ENCODE data around the gene AIF1. TPM values are rescaled to one million over a fixed set of nuclear protein-coding genes. Genes with fewer than 3 reads are reported as not detected.
A peak's percentile ranks its signal among the peaks of the same experiment; 100 is the strongest.
"Not testable (repeated sequence)": the region's sequence is repeated elsewhere in the genome, so short reads cannot be mapped to it uniquely, and the experiment has no call there.

Gene AIF1
- total RNA-seq, 1 donor from 2014 or later: 23.8 TPM

- peak; percentile 69 for DNase-seq
These were observed 34.1 kb upstream of the AIF1 start for GRCh38 chr6:31580807-31581433.

- no peak for DNase-seq
These were observed 33.4 kb upstream of the AIF1 start for GRCh38 chr6:31581434-31582229.

DNA sequence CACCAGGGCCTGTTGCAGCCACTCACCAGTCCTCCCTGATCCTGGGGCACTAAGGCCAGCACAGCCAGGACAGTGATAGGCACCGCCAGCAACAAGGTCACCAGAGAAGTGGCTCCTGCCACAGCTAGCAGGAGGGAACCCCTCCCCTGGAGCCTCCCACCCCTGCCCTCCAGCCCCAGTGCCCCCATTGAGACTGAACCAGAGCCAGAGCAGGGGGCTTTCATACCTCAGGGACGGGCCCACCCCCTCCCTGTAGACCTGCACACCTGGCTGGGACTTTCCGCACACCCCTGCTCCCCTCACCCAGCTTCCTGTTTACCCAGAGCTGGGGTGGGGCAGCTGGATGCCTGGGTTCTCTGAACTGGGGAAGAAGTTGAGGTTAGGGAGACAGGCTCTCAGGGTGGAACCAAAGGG is 32.8 kb upstream of the AIF1 start, which contains the start of gene LTB:
Gene LTB (minus strand): TSS at position 195 of the 414 bp plus-strand sequence. CDS start 7 bp downstream, at position 188.
- no peak for DNase-seq

DNA sequence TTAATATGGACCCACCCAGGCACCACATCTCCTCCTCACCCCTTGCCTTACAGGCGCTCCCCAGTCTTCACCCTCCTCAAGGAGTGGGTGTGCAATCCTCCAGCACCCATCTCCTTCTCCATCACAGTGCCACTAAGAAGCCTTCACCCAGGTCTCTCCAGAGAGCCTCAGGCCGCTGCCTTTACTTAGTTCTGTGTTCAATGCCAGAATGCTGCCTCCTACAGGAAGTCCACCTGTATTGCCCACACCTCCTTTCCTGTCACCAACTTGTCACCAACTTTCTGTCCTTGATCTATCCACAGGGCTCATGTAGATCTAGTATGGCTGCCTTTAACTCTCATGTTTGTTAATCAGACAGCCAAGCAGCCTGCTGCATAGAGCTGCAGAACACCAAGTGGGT is 29.5 kb upstream of the AIF1 start:
- no peak for DNase-seq

GRCh38 chr6:31586008-31586407 is 29.0 kb upstream of the AIF1 start, which contains the start of gene LST1:
TSS of gene LST1 (plus strand) at chr6:31586277. CDS start at chr6:31587300, 1,023 bp downstream.
- no peak for DNase-seq

GRCh38 chr6:31586599-31587281 is 28.3 kb upstream of the AIF1 start:
- DNase-seq: no peak

DNA sequence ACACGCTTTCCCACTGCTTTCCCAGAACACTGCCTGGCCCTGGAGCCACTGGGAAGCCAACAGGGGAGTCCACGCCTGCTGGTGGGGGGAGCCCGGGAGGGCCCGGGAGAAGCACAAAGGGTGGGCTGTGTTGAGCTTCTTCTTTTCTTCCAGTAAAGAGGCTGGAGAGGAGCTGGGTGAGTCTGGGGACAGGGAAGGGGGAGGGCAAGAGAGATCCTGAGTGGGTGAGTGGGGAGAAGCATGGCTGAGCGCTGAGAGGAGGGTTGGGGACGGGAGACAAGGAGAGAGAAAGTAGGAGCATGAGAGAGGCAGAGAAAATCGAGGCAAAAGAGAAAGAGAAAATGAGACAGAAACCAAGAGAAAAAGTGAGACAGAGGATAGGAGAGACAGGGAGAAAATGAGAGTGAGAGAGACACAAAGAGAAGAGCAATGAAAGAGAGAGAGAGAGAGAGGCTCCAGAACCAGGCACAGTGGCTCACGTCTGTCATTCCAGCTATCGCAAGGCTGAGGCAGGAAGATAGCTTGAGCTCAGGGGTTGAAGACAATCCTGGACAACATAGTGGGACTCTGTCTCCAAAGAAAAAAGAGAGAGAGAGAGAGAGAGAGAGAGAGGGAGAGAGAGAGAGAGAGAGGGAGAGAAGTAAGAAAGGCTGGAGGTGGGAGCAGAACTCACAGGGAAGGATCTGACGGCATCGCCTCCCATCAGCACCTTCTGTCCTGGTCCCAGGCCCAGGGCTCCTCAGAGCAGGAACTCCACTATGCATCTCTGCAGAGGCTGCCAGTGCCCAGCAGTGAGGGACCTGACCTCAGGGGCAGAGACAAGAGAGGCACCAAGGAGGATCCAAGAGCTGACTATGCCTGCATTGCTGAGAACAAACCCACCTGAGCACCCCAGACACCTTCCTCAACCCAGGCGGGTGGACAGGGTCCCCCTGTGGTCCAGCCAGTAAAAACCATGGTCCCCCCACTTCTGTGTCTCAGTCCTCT is 26.9 kb upstream of the AIF1 start:
- DNase-seq: no peak

GRCh38 chr6:31588871-31589650 is 26.0 kb upstream of the AIF1 start:
- DNase-seq: no peak

DNA sequence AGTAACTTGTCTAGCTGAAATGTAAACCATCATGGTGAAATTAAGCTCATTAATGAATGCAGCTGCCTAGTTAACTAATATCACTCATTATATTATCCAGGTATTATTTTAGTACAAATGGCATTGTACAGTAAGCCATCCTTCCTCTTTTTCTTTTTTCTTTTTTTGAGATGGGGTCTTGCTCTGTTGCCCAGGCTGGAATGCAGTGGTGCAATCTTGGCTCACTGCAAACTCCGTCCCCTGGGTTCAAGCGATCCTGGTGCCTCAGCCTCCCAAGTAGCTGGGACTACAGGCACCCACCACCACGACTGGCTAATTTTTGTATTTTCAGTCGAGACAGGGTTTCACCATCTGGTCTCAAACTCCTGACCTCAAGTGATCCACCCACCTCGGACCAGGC is 24.3 kb upstream of the AIF1 start:
- DNase-seq: not testable (repeated sequence)

DNA sequence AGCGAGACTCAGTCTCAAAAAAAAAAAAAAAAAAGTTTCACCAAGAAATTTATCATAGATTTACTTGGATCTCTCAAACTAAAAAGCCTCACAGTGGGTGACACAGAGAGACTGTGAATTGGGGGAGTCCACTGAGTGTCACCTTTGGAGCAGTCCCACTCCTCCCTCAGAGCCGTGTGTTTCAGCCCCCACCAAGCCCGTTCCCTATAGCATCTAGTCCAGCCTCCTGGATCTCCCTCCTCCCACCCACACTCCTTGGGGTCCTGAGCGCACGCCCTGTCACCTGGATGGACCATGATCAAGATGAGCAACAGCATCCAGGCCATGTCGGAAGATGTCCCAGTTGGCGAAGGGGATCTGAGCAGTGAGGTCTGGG is 22.6 kb upstream of the AIF1 start:
- no peak for DNase-seq

DNA sequence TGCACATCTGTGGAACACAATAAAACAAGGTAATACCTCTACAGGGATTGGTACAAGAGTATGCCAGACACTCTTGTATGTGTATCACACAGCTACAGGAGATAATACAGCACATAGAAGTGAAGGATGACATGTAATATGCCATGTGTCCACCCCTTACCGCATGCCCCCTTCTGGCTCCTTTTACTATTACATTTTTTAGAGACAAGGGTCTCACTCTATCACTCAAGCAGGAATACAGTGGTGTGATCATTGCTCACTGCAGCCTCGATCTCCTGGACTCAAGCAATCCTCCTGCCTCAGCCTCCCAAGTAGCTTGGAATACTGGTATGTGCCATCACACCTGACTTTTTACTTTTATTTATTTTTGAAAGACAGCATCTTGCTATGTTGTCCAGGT is 18.0 kb upstream of the AIF1 start:
- DNase-seq: no peak

- DNase-seq: no peak
These were observed 7.7 kb upstream of the AIF1 start for GRCh38 chr6:31607317-31607716.

- DNase-seq: no peak
These were observed 5.3 kb upstream of the AIF1 start for GRCh38 chr6:31609519-31610406.

- no peak for DNase-seq
These were observed 4.1 kb upstream of the AIF1 start for GRCh38 chr6:31610968-31611367.

- DNase-seq: no peak
These were observed 887 bp upstream of the AIF1 start for GRCh38 chr6:31614075-31614619.

DNA sequence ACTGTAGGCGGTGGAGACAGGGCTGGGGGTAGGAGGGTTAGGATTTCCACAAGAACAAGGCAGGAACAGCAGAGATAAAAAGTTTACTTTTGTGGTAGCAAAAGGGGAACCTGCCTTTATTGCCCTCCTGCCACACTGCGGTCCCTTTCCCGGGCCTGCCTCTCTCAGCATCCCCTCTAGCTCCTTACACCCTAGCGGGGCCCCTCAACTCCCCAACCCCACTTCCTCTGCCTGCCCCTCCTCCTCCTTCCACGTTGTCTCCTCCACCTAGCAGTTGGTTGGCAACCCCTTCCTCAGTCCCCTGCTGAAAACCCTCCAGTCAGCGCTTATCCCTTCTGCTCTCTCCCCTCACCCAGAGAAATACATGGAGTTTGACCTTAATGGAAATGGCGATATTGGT is 714 bp downstream of the AIF1 start:
- DNase-seq: no peak

DNA sequence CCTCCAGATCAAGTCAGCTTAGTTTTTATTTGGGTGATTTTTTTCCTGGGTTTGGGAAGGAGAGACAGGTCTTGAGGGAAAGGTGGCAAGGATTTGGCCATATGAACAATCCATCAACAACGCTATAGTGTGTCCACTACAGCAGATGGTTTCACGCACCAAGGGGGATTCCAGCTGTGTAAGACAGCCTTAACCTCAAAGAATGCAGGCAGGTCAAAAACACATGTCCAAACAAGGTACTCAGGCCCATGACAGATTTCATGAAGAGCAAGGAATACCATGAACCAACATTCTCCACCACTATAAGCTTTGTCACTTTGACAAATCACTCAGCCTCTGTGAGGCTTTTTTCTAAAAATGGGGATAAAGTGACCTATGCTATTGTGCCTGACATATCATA is 2.0 kb downstream of the AIF1 start:
- DNase-seq: no peak

DNA sequence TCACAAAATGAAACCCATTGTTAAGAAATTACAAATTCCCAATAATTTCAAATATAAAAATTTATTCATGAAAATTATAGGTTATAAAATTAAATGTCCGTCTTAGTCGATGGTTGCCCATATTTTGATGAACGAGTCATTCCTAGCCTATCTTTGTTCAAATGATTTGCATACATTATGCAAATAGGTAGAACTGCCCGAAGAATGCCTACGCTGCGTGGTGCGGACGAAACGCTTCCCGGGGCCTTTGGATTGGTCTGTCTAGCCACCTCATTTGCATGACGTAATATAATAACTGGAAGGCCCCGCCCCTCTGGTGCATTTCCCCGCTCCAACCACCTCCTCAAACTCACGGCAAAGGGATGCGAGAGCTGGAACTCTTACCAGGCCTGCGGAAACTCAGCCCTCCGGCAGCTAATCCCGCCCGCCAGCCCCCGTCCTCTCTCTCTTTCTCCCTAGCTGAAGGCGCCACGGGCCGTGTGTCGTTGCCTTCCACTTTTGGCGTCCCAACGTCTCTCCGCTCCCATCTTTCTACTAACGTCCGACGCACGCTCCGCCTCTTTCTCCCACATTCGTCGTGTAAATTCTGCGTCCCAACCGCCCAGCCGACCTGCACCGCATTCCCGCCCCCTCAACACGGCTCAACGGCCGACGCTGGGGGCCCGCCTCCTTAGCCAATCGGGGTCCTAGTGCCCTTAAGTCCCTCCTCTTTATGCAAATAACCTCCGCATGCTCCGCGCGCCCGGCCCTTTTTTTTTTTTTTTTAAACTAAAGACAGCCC is 5.0 kb downstream of the AIF1 start:
- peak; percentile 99 for DNase-seq
